HEK293T (cell line): ENCODE results near the gene SMIM1.

ENCODE experiments used
- BHLHE40 ChIP-seq: fragments of 450-650 bp; IDR thresholded peaks from 2 replicates; pipeline ENCODE4 v1.6.1; 2016; ENCODE audit warnings: mild to moderate bottlenecking, moderate library complexity, borderline replicate concordance
- CTBP1 ChIP-seq: fragments of 450-650 bp; IDR thresholded peaks from 2 replicates; pipeline ENCODE4 v1.6.1; 2016; ENCODE audit warnings: borderline replicate concordance
- FOXK2 ChIP-seq: fragments of 450-650 bp; IDR thresholded peaks from 2 replicates; pipeline ENCODE4 v1.6.1; 2016; ENCODE audit warnings: mild to moderate bottlenecking
- FOXM1 ChIP-seq: fragments of 450-650 bp; IDR thresholded peaks from 2 replicates; pipeline ENCODE4 v1.6.1; 2017; ENCODE audit warnings: mild to moderate bottlenecking, borderline replicate concordance
- HDGF ChIP-seq: fragments of 450-650 bp; IDR thresholded peaks from 2 replicates; pipeline ENCODE4 v1.6.1; 2017; ENCODE audit warnings: antibody characterized with exemption, borderline replicate concordance
- L3MBTL2 ChIP-seq: fragments of 450-650 bp; conservative IDR thresholded peaks from 2 replicates; pipeline ENCODE4 v1.6.1; 2016; ENCODE audit warnings: mild to moderate bottlenecking
- NFRKB ChIP-seq: fragments of 450-650 bp; IDR thresholded peaks from 2 replicates; pipeline ENCODE4 v1.6.1; 2016; ENCODE audit warnings: mild to moderate bottlenecking, moderate library complexity
- SP1 ChIP-seq: fragments of 450-650 bp; IDR thresholded peaks from 2 replicates; pipeline ENCODE4 v1.6.1; 2017
- SUZ12 ChIP-seq: fragments of 450-650 bp; IDR thresholded peaks from 2 replicates; pipeline ENCODE4 v1.6.1; 2016; ENCODE audit warnings: mild to moderate bottlenecking
- ZNF384 ChIP-seq: fragments of 450-650 bp; IDR thresholded peaks from 2 replicates; pipeline ENCODE4 v1.6.1; 2016
- TF ChIP-seq, protein P1 (sequence below): fragments of 450-650 bp; IDR thresholded peaks from 2 replicates; pipeline ENCODE4 v1.6.1; 2016

DNA sequence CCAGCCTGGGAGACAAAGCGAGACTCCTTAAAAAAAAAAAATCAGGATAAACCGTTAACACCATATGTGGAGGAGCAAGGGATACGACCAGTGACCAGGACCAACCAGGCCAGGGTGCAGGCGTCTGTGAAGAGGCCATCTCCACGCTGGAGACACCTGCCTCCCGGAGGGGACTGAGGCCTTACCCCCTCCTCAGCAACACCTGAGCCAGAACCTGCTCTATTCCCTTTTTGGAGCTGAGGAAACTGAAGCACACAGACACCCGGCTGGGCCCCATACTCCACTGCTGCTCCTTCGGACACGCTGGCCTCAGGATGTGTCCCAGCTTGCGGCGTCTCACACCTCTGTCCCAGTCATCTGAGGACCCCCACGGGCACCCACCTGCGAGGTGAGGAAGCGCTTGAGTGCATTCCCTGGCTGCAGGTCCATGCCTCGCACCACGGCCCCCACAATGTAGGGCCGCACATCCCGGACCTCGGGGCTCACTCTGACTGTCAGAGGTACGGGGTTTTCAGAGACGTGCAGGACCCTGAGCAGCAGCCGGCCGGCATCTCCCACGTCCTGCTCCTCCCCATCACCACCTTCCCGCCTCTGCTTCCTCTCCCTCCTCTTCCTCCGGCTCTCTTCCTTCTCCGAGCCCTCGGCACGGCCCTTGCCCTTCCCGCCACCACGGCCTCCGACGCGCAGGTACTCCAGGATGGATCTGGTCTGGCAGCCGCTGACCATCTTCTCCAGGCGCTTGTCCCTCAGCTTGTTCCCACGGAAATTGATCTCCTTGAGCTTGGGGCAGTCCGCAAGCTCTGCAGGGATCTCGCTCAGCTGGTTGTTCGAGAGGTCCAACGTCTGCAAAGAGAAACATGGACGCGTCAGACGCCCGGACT lies 14.2 kb downstream of the SMIM1 start:
- TF ChIP-seq NFRKB: no peak
- no peak for TF ChIP-seq BHLHE40
- TF ChIP-seq L3MBTL2: no peak
- TF ChIP-seq HDGF: no peak
- no peak for TF ChIP-seq SP1
- TF ChIP-seq, protein P1, sequence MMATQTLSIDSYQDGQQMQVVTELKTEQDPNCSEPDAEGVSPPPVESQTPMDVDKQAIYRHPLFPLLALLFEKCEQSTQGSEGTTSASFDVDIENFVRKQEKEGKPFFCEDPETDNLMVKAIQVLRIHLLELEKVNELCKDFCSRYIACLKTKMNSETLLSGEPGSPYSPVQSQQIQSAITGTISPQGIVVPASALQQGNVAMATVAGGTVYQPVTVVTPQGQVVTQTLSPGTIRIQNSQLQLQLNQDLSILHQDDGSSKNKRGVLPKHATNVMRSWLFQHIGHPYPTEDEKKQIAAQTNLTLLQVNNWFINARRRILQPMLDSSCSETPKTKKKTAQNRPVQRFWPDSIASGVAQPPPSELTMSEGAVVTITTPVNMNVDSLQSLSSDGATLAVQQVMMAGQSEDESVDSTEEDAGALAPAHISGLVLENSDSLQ: no peak
- TF ChIP-seq FOXK2: no peak
- no peak for TF ChIP-seq CTBP1
- no peak for TF ChIP-seq ZNF384
- no peak for TF ChIP-seq FOXM1
- no peak for TF ChIP-seq SUZ12
